Measurements from ENCODE around the gene CTRL.
A peak's percentile ranks its signal among the peaks of the same experiment; 100 is the strongest.
"Not testable (repeated sequence)": the region's sequence is repeated elsewhere in the genome, so short reads cannot be mapped to it uniquely, and the experiment has no call there.

CTRL gene

DNA sequence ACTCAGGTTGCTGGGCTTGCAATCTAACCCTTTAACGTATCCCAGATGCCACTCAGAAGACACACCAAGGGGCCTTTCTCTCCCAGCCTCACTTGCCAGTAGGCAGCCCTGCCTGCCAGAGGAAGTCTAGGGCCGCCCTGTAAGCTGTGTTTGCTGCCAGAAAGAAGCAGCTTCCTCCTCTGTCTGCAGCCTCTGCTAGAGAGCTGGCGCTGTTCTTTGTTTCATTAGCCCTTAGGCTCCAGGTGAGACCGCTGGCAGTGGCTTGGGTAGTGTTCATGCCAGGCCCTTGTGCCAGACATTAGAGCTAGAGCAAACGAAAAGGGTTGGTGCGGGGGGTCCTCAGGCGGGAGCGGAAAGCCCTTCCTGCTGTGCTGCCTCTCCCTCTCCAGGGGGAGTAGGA is 8.9 kb downstream of the CTRL start:
- no peak for DNase-seq

DNA sequence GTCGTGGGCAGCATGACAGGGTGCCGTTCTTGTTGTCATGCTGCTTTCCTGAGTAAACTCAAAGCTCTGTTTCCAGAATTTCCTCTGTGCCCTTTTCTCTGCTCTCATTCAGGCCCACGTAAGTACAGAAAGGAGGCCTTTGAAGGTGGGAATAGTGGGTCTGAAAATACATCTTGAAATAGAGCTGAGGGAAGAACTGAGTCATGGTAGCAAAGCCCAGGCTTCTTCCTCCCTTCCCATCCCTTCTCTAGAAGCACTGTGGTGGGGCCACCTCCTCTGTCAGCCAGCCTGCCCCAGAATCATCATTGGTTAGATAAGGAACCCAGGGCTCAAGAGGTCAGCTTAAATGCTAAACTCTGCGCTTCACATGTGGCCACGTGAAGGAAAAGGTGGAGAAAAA is 9.4 kb downstream of the CTRL start:
- no peak for DNase-seq

DNA sequence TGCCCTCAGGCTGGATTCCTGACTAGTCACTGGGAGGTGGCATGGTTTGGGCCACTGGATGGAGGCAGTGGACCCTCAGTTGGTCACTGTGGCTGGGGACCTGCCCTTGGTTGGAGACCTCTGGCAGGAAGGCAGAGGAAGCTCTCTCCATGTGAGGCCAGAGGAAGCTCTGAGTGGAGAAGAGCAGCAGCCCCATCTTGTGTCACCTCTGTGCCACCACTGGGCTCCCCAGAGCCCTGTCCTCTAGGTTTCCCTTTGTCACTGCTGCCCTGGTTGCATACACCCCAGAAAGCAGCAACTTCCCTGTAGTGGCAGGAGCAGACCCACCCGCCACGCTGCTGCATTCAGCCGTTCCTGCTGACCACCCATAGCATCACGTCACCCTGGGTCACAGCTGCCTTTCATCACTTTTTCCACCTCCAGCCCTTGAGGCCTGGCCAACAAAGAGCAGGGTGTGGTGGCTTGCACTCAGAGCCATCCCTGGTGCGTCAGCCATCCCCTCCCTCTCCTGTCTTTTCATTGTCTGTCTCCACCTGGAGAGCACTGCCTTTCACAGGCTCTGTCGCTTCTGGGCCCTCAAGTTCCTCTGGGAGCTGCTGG is 11.9 kb downstream of the CTRL start:
- no peak for DNase-seq

DNA sequence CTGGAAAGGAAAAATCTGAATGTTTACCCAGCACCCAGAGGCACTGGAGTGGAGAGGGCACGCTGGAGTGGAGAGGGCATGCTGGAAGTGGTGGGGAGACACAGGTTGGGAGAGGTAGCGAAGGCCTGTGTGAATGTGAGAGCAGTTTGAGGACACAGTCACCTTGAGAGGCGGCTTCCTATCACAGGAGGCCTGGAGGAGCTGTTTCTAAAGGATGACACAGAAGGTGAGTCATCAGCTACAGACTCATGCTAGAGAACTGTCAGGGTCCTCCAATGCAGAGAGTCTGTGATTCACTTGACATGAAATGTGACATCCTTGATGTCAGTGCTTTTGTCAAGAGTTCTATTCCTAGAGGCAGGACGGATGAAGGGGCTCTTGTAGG is 13.8 kb downstream of the CTRL start:
- DNase-seq = no peak

DNA sequence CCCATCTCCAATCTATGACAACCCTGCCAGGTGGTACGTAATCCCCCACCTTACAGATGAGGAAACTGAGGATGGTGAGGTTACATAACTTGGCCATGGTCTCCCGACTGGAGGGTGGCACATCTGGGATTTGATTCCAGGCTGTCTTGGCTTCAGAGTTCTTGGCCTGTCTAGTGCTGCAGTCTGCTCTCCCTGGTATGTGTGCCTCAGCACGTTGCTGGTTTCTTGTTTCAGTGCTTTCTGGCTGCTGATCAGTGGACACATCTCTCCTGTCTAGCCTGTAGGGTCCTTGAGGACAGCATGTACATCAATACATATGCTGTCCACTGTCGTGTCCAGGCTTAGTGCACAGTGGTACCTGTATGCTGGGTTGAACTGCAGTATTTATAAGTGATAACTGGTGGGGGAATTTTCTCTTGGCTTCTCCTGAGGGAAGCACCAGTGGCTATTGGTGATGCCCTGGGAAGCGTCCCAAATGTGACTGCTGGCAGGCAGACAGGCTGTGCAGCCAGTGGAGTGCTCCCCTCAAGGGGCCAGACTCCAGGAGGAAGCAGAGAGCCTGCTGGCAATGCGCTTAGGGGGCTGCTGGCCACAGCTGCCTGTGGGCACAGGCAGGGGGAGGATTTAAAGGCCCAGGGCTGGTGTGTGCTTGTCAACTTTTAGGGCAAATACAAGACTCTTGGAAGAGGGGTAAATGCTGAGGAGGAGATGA is 14.4 kb downstream of the CTRL start:
- DNase-seq = no peak

DNA sequence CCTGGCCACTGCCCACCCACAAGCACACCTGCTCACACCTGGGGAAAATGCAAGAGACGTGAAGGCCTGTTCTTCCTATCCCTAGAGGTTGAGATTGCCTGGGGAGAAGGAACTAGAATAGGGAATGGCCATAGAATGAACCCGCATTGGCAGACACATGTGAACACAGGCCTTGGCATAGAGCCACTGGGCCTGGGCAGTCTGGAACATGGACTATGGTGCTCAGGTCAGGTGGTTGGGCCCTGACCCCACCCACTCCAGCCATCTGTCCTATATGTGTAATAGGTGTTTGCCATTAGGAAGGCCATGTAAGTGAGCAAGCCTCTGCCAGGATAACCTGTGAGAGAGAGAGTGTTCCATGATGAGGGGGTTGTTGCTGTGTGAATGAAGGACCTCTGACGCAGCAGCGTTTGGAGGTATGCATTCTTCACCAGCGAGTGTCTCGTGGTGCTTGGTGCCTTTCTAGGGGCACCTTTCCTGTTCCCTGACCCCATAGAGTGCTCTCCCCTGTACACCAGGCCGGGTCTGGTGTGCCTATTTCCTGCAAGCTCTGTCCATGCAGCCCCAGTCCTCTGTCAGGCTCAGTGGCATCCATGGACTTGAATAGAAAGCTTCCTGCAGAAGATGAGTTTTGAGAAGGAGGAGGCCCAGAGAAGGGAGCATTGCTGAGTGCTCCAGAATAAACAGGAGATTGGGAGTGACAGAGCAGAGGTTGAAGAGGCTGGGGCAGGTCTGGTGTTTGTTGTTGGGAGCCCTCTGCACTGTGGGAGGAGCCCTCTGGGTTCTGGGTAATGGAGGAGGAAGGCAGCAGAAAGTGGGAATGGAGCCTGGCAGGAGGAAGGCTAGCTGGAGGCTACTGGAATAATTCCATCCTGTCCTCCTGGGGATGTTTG is 15.6 kb downstream of the CTRL start:
- DNase-seq = no peak

DNA sequence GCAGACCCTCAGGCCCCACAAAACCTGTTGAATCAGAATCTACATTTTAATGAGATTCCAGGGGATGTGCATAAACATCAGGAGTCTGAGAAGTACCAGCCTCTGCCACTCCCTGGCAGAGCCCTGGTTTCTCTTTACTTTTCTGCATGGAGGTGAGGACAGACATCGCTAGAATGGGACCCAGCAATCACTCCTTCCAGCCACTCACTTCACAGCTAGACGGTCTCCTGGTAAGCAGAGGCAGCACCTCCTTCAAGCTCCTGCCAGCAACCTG is 16.2 kb downstream of the CTRL start:
- not testable (repeated sequence) for DNase-seq

DNA sequence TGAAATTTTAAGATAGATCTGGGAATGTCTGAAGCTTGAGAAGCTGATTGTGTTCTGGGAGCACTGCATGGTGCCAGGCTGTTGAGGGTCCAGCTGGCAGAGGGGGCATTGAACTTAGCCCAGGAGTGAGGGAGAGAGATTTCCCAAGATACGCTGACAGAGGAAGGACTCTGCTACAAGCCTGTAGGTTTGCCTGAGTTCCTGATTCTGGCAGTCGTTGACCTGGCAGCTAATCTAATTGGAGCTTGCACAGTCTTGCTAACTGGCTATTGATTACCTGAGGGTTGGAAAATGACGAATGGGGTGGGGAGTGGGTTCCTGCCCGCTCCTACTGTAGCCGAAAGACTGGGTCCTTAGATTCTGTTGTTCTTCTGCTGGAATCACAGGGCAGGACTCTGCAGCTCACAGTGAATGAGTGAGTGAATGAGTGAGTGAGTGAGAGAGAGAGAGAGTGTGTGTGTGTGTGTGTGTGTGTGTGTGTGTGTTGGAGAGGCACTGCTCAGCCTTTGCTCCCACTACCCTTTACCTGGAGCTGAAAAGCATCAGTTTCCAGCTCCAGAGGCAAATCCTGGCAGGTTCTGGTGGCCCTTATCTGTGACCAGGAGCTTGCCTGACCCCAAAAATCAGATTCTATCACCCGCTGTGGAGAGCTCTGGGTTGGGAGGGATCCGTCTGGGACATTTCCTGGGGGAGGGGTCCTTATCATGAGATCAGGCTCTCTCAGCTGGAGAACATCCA is 16.7 kb downstream of the CTRL start:
- no peak for DNase-seq

DNA sequence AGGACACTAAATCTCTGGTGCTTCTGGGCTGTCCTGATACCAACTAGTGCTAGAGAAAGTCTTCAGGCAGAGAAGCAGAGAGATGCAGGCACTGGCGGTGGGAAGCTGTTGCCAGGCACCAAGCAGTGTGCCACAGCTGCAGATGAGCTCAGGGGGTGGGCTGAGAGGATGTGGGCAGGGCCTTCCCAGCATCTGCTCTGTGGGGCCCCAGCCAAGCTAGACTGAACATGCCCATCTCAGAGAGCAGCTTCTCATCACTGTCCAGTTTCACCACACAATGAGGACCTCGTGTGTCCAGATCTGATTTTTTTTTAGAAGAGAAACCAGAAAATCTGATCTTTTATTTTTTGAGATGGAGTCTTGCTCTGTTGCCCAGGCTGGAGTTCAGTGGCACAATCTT is 21.5 kb downstream of the CTRL start:
- no peak for DNase-seq

DNA sequence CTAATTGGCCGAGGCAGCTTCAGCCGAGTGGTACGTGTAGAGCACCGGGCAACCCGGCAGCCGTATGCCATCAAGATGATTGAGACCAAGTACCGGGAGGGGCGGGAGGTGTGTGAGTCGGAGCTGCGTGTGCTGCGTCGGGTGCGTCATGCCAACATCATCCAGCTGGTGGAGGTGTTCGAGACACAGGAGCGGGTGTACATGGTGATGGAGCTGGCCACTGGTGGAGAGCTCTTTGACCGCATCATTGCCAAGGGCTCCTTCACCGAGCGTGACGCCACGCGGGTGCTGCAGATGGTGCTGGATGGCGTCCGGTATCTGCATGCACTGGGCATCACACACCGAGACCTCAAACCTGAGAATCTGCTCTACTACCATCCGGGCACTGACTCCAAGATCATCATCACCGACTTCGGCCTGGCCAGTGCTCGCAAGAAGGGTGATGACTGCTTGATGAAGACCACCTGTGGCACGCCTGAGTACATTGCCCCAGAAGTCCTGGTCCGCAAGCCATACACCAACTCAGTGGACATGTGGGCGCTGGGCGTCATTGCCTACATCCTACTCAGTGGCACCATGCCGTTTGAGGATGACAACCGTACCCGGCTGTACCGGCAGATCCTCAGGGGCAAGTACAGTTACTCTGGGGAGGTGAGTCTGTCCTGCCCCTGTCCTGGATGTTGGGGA is 22.5 kb downstream of the CTRL start:
- no peak for DNase-seq

DNA sequence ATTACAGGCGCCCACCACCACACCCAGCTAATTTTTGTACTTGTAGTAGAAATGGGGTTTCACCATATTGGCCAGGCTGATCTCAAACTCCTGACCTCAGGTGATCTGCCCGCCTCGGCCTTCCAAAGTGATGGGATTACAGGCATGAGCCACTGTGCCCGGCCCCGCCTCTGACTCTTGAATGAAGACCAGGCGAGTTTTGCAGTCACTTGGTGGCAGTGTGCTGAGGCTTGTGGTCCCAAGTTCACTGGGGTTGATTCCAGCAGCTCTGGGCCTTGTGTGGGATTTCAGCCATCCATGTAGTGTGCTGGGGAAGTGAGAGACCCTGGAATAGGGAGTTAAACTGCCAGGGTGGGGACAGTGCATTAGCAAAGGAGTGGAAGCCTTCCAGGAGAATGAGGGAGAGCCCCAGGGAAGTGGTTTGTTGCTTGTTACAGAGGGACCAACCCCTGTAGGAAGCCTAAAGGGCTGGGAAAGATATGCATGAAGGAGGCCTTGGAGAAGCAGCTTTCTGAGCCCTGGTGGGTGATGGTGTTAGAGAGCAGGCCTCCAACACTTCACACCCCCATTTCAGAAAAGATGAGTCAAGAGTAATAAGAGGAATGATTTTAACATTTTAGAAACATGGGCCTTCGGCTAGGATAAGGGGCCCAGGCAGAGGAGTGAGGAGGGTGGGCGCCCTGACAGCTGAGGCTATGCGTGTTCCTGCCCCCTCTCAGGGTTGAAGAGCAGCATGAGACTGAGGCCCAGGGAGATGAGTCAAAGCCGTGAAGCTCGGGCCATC is 24.1 kb downstream of the CTRL start:
- DNase-seq = no peak

DNA sequence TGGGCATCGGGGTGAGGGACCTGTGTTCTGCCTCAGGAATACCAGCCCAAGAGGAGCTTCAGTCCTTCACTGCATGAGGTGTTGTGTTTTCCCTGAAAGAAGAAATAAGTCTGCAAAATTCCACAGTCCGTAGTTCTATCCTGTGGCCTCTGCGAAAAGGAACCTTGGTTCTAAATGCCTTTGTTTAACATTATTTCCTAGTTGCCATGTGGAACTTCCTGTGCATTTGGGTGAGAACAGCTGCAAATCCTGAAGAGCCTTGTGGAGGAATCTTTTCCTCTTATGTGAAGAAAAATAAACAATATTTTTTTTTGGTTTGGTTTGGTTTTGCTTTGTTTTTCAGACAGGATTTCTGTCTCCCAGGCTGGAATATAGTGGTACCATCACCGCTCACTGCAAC is 28.8 kb downstream of the CTRL start:
- no peak for DNase-seq

DNA sequence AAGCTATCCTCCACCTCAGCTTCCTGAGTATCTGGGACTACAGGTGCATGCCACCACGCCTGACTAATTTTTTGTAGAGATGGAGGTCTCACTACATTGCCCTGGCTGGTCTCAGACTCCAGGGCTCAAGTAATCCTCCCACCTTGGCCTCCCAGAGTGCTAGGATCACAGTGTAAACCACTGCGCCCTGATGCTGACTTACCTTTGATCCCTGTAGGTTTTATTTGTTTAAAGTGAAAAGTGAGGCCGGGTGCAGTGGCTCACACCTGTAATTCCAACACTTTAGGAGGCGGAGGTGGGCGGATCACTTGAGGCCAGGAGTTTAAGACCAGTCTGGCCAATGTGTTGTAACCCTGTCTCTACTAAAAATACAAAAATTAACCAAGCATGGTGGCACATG is 29.9 kb downstream of the CTRL start:
- DNase-seq = no peak

DNA sequence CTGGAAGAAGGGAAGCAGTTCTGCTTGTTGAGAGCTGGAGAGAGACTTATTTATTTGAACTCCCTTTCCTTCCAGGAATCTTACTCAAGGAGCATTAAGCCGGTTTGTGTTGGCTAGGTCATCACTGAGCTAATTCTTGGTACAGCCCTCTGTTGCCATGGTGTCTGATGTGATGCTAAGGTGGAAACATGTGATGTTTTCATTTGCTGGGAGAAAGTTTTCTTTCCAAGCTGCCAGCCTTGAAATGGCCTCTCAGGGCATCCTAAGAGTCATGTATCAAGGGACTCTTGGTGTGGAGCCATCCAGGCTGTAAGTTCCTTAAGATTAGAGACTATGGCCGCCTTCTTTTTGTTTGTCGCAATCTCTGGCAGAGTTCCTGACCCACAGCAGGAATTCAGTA is 34.4 kb downstream of the CTRL start:
- DNase-seq = no peak

DNA sequence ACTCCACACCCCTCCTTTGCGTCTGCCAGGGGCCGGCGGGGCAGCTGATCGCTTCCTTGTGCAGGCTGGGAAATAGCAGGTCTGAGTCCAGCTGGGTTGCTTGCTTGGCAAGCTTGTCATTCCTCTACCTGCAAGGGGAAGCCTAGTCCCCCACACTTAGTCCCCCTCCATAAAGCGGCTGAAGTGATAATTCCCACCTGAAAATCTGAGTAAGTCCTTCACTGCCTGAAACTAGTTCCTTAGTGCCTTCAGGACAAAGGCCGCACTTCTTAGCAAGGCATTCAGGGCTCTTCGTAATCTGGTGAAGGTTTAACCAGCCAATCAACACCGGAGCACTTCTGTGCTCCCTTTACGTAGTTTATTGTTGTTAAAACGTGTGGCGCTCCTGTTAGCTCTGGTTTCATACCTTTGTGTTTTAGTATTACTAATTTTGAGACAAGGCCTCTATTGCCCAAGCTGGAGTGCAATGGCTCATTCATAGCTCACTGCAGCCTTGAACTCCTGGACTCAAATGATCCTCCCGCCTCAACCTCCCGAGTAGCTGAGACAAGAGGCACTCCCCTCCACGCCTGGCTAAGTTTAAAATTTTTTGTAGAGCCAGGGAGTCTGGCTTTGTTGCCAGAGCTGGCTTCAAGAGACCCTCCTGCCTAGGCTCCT is 37.8 kb downstream of the CTRL start:
- DNase-seq = no peak

DNA sequence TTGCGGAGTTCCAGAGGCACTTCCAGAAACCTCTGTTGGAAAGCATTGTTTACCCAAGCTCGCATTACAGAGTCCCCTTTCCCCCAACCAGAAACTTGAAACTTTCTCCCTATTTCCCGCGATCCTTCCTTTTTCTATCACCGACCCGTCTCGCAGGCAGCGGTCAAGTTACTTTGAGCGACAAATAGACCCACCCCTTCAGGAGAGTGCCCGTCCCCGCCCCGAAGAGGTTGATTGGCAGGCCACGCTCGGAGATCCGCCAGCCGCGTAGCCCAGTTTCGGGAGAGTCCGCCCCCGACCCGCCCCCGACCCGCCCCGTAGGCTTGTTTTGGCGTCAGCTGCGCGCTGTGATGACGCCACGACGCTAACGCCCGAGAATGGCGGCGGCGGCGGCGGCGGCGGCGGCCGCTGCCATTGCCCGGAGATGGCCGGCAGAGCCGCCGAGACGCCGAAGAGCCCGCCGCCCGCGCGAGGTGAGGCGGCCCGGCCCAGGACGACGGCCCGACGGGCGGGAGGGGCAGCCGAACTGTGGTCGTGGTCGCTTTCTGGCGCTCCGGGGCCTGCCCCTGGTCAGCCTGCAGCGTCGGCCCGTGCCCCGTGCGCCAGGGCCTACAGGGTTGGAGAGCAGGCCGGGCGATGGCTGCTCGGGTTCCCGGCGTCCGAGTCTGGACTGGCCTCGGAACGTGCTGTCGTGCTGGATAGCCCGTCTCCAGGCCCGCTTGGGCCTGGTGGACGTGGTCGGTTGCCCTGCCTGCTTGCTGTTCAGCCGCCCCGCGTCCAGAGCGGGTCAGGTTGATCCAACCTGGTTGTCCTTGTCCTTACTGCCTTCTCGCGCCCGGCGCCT is 38.5 kb downstream of the CTRL start, which contains the start of gene PSKH1:
Gene PSKH1 (plus strand): TSS at position 356 of the 844 bp plus-strand sequence. CDS start 15,496 bp downstream, outside the sequence.
- peak; percentile 79 for DNase-seq

DNA sequence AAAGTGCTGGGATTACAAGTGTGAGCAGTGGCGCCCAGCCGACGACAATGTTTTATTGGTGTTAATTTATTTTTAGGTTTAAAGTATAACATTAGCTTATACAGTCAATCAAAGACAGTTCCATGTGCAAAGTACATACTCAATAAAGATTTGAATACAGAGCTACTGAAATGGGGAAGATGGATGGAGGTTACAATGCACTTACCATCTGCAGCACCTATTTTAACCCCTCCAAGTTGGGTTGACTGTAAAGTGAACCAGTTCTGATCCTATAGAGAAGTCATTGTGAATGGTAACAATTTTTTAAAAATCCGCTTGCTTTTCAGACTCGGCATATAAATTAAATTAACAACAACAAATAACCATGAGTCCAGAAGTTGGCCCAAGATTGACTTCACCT is 39.3 kb downstream of the CTRL start:
- DNase-seq = no peak

DNA sequence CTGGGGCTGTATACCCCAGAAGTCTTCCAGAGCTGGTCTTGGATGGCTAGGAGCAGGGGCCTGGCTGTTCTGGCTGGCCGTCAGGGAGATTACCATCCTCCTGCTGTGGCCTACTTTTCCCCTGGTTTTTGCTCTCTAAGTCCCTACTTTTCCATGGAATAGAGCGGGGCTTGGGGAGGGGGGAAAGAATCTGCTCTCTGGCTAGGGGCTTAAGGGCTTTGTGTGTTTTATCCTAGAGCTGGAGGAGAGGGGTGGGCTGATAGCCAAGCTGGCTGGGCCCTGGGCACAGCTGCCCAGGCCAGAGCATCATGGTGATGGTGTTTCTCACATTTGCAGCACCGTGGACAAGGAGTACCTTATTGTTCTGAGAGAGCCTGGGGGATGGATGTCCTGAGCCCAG is 43.3 kb downstream of the CTRL start:
- no peak for DNase-seq

DNA sequence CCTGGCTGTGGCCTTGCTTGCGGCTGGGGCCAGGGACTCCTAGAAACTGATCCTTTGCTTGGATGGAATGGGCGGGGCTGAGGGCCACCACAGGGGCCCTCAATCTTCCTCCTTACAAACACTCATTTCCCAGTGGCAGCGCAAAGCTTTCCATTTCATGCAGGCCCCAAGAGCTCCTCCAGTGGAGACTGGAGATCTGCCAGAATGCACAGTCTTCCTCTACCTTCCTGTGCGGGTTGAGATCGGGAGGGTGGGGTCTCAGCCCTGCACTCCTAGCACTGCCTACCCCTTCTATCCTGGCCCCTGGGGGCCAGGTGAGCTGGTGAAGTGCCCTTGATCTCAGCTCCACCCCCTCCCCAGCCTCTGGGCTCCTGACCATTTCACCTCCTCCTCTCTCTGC is 45.3 kb downstream of the CTRL start:
- no peak for DNase-seq

DNA sequence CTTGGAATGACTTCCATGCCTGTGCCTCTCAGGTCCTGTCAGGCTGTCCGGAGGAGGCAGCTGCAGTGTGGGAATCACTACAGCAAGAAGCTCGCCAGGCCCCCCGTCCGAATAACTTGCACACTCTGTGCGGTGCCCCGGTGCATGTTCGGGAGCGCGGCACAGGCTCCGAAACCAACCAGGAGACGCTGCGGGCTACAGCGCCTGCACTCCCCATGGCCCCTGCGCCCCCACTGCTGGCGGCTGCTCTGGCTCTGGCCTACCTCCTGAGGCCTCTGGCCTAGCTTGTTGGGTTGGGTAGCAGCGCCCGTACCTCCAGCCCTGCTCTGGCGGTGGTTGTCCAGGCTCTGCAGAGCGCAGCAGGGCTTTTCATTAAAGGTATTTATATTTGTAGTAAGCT is 45.7 kb downstream of the CTRL start:
- no peak for DNase-seq

DNA sequence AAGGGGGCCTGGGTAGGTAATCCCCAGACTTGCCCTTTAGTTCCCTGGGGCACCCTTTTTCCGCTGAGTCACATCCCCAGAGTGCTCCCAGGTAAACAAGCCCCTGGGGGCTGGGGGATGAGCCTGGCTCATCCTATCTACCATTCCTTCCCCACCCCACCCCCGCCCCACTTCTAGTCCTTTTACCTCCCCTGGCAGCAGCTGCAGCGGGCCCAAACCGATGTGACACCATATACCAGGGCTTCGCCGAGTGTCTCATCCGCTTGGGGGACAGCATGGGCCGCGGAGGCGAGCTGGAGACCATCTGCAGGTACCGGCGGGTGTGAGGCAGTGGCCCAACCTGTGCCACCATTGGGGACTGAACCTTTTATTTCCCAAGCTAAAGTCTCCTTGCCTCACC is 46.1 kb downstream of the CTRL start:
- DNase-seq = no peak
